K562 (cell line): ENCODE measurements around the gene B3GALT6. TPM values are rescaled to one million over a fixed set of nuclear protein-coding genes. Genes with fewer than 3 reads are reported as not detected.

Experiments
- DMBX1 ChIP-seq: fragments of 250-450 bp; sonication (Bioruptor Pico); IDR thresholded peaks from 2 replicates; pipeline ENCODE4 v1.8.0; 2022; ENCODE audit warnings: inconsistent platforms, mild to moderate bottlenecking, moderate library complexity, borderline replicate concordance
- EWSR1 ChIP-seq: fragments of 450-650 bp; IDR thresholded peaks from 2 replicates; pipeline ENCODE4 v1.6.1; 2018; ENCODE audit warnings: borderline replicate concordance, mild to moderate bottlenecking, low read depth, moderate library complexity; ENCODE audit not compliant: partially characterized antibody
- NBN ChIP-seq: fragments of 450-650 bp; IDR thresholded peaks from 2 replicates; pipeline ENCODE4 v1.6.1; 2016; ENCODE audit warnings: low read depth, mild to moderate bottlenecking
- NFRKB ChIP-seq: fragments of 450-650 bp; IDR thresholded peaks from 2 replicates; pipeline ENCODE4 v1.6.1; 2016; ENCODE audit warnings: low read depth
- PHTF2 ChIP-seq: fragments of 250-450 bp; sonication (Bioruptor Pico); IDR thresholded peaks from 2 replicates; pipeline ENCODE4 v1.5.0; 2021; ENCODE audit warnings: mild to moderate bottlenecking
- PTBP1 ChIP-seq: fragments of 200-400 bp; formaldehyde crosslinking; IDR thresholded peaks from 2 replicates; pipeline ENCODE4 v1.6.1; 2017; ENCODE audit warnings: low read depth, low read length
- SMAD2 ChIP-seq: fragments of 150-350 bp; IDR thresholded peaks from 2 replicates; pipeline ENCODE4 v1.6.1; 2014; ENCODE audit warnings: low read depth, mild to moderate bottlenecking, low read length
- TOE1 ChIP-seq, 2 experiments: fragments of 450-650 bp in 1 of 2; sonication (generic) in 1 of 2; formaldehyde crosslinking in 1 of 2; IDR thresholded peaks; 2 replicates each; pipeline versions ENCODE4 v1.7.1 to v1.8.0; 2016 to 2022; ENCODE audit warnings: borderline replicate concordance in 2 of 2, mild to moderate bottlenecking in 2 of 2, antibody characterized with exemption in 1 of 2, inconsistent platforms in 1 of 2, low read depth in 1 of 2, missing genetic modification reagents in 1 of 2, moderate library complexity in 1 of 2
- ZFPM2 ChIP-seq: fragments of 250-450 bp; sonication (Bioruptor Pico); IDR thresholded peaks from 2 replicates; pipeline ENCODE4 v1.5.1; 2022; ENCODE audit warnings: mild to moderate bottlenecking
- ZNF165 ChIP-seq: fragments of 250-450 bp; sonication (Bioruptor Pico); IDR thresholded peaks from 2 replicates; pipeline ENCODE4 v1.4.0; 2020; ENCODE audit warnings: borderline replicate concordance
- ZNF224 ChIP-seq: sonication (generic); formaldehyde crosslinking; IDR thresholded peaks from 2 replicates; pipeline ENCODE4 v1.8.0; 2022; ENCODE audit warnings: mild to moderate bottlenecking, missing genetic modification reagents
- ZNF280A ChIP-seq: fragments of 450-650 bp; IDR thresholded peaks from 2 replicates; pipeline ENCODE4 v1.6.1; 2018; ENCODE audit warnings: mild to moderate bottlenecking, low read depth; ENCODE audit not compliant: partially characterized antibody
- ZNF280B ChIP-seq: fragments of 250-450 bp; sonication (Bioruptor Pico); IDR thresholded peaks from 2 replicates; pipeline ENCODE4 v1.5.1; 2021; ENCODE audit warnings: mild to moderate bottlenecking
- ZNF551 ChIP-seq: fragments of 250-450 bp; sonication (Bioruptor Pico); IDR thresholded peaks from 2 replicates; pipeline ENCODE4 v1.5.0; 2021; ENCODE audit warnings: mild to moderate bottlenecking, moderate library complexity
- ZNF668 ChIP-seq: fragments of 250-450 bp; sonication (Bioruptor Pico); IDR thresholded peaks from 2 replicates; pipeline ENCODE4 v1.8.0; 2022; ENCODE audit warnings: mild to moderate bottlenecking, inconsistent platforms
- polyA plus RNA-seq, 8 experiments: library from polyadenylated mRNA; depleted of rRNA in 4 of 8; stranded (reverse) in 5 of 8; unstranded in 3 of 8; fragments of >200 nt; fragmentation: Nextera tagmentation in 2 of 8; fragmentation: Illumina TruSeq in 1 of 8; extraction: Ambion mirVana in 2 of 8; extraction: Trizol in 1 of 8; gene quantifications; 2 replicates each; pipeline versions ENCODE4 v1.2.1 to v1.2.3, GENCODE V29; 2011 to 2014; ENCODE audit warnings: inconsistent platforms in 1 of 8, missing spikeins in 1 of 8
- total RNA-seq, 7 experiments: library from RNA; depleted of rRNA in 6 of 7; stranded (reverse); fragments of >200 nt in 6 of 7; fragmentation: Illumina TruSeq in 2 of 7; extraction: Trizol in 2 of 7; gene quantifications; 2 replicates each; pipeline versions ENCODE4 v1.2.1 to v1.2.3, GENCODE V29; 2011 to 2021; ENCODE audit warnings: low replicate concordance in 1 of 7
- TF ChIP-seq, protein P1 (sequence below), 2 experiments: fragments of 450-650 bp; IDR thresholded peaks; 2 replicates each; pipeline ENCODE4 v1.6.1; 2016; ENCODE audit warnings: mild to moderate bottlenecking in 2 of 2, borderline replicate concordance in 1 of 2, low read depth in 1 of 2, moderate library complexity in 1 of 2

The B3GALT6 gene
- total and polyA plus RNA-seq, 9 of the 15 experiments (the other 6 are each of a cell fraction or from before 2014, with no cell fraction given) = 0.68 to 29.8 (median 9.9) TPM

DNA sequence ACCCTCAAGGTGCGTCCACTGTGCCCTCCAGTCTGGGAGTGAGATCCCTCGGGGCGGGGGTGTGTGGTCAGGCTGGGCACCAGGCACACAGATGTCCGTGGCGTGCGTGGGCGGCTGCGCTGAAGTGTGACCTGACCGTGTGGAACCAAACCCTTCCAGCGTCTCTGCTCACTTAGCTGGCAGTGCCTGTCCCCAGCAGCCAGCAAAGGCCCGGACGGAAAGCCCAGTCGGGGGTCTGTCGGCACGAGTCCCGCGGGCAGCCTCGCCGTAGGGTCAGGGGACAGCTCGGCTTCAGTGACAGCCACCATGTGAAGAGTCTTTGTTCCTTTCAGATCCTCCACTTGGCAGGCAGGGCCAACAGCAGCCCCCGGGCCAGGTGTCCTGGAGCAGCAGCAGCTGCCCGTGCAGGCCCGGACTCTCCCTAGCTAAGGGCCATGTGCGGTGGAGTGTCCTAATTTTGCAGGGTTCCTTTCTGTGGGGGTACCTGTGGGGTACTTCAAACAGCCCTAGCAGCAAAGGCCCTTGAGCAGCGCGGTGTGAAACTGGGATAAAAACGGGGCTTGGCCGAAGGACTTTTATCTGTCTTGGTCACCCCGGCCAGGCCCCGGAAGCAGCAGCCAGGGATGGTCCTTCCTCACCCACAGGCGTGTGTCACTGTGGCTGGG lies 46.8 kb upstream of the B3GALT6 start (continued):
- TF ChIP-seq, protein P1, sequence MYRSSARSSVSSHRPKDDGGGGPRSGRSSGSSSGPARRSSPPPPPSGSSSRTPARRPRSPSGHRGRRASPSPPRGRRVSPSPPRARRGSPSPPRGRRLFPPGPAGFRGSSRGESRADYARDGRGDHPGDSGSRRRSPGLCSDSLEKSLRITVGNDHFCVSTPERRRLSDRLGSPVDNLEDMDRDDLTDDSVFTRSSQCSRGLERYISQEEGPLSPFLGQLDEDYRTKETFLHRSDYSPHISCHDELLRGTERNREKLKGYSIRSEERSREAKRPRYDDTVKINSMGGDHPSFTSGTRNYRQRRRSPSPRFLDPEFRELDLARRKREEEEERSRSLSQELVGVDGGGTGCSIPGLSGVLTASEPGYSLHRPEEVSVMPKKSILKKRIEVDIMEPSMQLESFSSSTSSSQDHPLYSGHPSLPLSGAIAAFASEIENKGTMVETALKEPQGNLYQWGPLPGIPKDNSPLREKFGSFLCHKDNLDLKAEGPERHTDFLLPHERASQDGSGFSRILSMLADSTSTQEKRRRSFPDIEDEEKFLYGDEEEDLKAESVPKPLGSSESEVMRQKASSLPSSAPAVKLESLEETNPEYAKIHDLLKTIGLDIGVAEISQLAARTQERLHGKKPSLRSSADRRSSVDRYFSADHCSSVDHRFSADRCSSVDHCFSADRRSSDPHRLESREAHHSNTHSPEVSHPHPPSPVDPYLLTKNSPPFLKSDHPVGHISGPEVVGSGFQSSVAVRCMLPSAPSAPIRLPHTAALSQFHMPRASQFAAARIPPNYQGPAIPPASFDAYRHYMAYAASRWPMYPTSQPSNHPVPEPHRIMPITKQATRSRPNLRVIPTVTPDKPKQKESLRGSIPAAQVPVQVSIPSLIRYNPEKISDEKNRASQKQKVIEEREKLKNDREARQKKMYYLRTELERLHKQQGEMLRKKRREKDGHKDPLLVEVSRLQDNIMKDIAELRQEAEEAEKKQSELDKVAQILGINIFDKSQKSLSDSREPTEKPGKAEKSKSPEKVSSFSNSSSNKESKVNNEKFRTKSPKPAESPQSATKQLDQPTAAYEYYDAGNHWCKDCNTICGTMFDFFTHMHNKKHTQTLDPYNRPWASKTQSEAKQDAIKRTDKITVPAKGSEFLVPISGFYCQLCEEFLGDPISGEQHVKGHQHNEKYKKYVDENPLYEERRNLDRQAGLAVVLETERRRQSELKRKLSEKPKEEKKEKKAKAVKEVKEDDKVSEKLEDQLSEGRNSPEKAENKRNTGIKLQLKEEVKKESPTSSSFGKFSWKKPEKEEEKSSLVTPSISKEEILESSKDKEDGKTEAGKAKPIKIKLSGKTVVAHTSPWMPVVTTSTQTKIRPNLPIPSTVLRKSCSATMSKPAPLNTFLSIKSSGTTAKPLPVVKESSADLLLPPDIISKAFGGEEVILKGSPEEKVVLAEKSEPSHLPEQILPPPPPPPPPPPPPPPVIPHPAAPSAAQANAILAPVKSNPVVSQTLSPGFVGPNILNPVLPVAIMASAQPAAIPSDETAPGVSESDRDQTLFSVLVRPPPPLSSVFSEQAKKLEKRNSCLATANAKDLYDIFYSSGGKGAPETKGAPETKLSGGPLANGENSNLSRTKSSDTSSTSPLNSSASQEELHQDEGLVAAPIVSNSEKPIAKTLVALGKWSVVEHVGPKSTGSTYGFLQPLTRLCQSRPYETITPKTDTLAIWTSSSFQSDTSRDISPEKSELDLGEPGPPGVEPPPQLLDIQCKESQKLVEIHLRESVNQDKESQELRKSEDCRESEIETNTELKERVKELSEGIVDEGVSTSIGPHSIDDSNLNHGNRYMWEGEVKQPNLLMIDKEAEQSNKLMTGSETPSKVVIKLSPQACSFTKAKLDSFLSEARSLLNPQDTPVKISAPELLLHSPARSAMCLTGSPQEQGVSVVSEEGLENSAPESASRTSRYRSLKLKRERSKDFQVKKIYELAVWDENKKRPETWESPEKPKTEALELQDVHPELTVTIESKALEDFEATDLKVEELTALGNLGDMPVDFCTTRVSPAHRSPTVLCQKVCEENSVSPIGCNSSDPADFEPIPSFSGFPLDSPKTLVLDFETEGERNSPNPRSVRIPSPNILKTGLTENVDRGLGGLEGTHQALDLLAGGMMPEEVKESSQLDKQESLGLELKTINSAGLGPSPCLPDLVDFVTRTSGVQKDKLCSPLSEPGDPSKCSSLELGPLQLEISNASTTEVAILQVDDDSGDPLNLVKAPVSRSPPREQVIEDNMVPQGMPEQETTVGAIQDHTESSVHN (IDR thresholded peaks at IDR 0.05; ENCODE audit: borderline replicate concordance in 1 of 2, low read depth in 1 of 2) = no peak
- TF ChIP-seq PHTF2 = no peak
- TF ChIP-seq ZNF224 = no peak
- peak; percentile 30; the same call in 1 of the 2 replicates for TF ChIP-seq TOE1 (IDR thresholded peaks at IDR 0.05; ENCODE audit: borderline replicate concordance)
- TF ChIP-seq TOE1 (CRISPR knock-in tag; IDR thresholded peaks at IDR 0.05; ENCODE audit: borderline replicate concordance, low read depth) = no peak
- TF ChIP-seq ZNF165 = no peak
- TF ChIP-seq DMBX1 = no peak
- TF ChIP-seq SMAD2 = no peak
- TF ChIP-seq NFRKB = peak; percentile 65
- no peak for TF ChIP-seq ZFPM2 (CRISPR knock-in tag)
- TF ChIP-seq NBN = no peak
- TF ChIP-seq EWSR1 = no peak
- TF ChIP-seq ZNF668 = no peak
- TF ChIP-seq ZNF551 = no peak
- no peak for TF ChIP-seq ZNF280A
- no peak for TF ChIP-seq ZNF280B (CRISPR knock-in tag)
- no peak for TF ChIP-seq PTBP1
